ENCODE measurements around the gene HOXC12.

The HOXC12 gene

DNA sequence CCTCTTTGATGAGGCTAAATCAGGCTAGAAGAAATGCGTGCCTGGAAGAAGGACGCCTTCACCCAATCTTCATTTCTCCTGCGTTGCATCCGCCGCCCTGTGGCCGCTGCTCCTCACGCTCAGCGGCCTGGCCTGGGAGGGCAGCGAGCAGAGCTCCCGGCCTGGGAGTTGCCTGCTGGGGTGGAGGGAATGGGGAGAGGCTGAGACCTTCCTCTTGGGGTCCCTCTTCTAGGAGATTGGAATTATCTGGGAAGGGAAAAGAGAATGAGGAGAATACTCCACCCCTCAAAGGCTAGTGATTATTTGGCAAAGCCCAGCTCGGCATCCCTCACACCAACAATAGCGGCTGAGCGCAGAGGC lies 2.4 kb upstream of the HOXC12 start:
- H3K27me3 ChIP-seq (ENCODE audit: insufficient read depth, low read length), result peaks cover 100% of the 10 kb centered on the region

DNA sequence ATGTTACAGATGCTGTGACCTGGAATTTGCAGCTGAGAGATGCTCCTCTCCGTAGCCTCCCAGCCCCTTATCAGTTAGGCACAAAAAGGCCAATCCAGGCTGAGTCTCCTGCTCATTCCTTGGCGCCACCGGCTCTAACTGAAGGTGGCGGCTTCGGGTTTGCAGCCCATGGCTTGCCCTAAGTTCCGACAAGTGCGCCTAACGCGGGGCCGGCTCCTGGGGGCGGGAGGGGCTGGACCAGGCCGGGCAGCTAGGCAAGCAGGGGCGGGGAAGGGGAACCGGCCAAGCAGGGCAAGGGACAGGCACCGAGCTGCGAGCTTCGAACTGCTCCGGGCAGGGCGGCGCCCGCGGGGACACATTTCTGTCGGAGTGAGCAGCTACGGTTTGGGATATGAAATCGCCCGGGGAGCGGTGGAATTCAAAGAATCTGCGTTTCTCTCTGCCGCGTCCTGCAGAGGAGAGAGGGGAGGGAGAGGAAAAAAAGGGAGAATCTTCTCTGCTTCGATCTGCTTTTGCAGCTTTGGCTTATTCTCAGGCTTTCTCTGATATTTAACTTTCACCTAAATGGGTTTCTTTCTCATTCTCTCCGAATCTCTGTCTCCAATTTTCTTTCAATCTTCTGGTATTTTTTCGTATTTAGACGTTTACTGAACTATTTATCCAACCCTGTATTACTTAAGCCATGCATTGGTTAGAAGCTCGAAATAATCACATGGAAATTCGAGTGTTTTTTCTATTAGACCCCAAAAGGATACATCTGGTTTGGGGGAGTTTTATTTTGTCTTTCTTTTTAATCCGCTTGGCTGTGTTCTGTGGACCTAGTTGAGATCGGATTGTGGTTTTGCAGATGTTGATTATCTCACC lies 1.6 kb upstream of the HOXC12 start:
- Histone ChIP-seq H3K27me3 (ENCODE audit: insufficient read depth, low read length) (peaks cover 100% of the 10 kb centered on the region), H3K79me2 (ENCODE audit: control insufficient read depth, insufficient read depth, low read length, unreplicated experiment) (no peaks in the 10 kb centered on the region), H3K4me3 (ENCODE audit: low read depth, low read length) (no peak overlapping the region), H3K4me1 (ENCODE audit: control insufficient read depth, insufficient read depth, low read length, unreplicated experiment) (no peaks in the 10 kb centered on the region), H3K36me3 (ENCODE audit: insufficient read depth, low read length) (no peaks in the 10 kb centered on the region), H2AFZ (ENCODE audit: low read length, unreplicated experiment) (no peak overlapping the region), H3K27ac (ENCODE audit: low read depth, low read length) (no peak overlapping the region)

More for the DNA sequence above, 2.4 kb upstream of the HOXC12 start:
- Histone ChIP-seq H3K36me3 (ENCODE audit: insufficient read depth, low read length) (no peaks in the 10 kb centered on the region), H3K79me2 (ENCODE audit: control insufficient read depth, insufficient read depth, low read length, unreplicated experiment) (no peaks in the 10 kb centered on the region), H2AFZ (ENCODE audit: low read length, unreplicated experiment) (no peak overlapping the region), H3K4me1 (ENCODE audit: control insufficient read depth, insufficient read depth, low read length, unreplicated experiment) (no peaks in the 10 kb centered on the region), H3K27ac (ENCODE audit: low read depth, low read length) (no peak overlapping the region), H3K4me3 (ENCODE audit: low read depth, low read length) (no peak overlapping the region)

DNA sequence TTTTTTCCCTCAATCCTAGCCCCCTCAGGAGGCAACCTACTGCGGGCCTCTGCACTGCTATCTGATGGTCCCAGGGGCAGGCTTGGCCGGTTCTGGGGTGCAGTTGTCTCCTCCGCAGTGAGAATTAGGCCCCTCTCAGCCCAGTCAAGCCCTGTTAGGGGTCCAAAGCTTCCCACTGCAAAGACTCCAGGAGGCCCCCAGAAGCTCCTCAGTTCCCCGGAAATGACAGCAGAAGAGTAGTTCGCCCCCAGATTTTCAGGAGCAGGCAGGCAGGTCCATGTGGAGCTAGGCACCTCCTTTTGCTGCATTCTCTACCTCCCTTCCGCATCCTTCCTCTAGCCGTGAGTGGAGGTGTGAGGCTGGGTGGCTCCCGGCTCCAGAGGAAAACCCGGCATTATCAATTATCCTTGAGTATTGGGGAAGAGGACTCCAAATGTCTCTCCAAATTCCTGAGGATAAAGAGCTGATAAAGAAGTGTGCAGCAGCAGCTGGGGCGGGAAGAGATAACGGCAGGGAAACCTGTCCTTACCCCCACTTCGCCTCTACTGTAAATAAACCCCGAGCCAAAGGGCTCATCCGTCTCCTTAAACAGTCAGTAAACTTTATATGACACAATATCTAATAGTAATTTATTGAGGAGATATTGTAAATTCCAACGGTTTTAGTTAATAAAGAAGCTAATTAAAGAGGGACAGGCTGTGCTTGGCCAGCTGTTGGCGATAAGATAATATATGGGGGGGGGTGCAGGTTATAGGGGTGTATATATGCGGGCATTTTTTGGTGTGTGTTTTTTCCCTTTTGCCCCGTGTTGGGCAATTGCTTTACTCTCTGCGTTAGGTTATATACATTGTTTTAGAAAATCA lies 641 bp upstream of the HOXC12 start:
- Histone ChIP-seq H3K4me3 (ENCODE audit: low read depth, low read length) (no peak overlapping the region), H3K27ac (ENCODE audit: low read depth, low read length) (no peak overlapping the region), H2AFZ (ENCODE audit: low read length, unreplicated experiment) (no peak overlapping the region)

DNA sequence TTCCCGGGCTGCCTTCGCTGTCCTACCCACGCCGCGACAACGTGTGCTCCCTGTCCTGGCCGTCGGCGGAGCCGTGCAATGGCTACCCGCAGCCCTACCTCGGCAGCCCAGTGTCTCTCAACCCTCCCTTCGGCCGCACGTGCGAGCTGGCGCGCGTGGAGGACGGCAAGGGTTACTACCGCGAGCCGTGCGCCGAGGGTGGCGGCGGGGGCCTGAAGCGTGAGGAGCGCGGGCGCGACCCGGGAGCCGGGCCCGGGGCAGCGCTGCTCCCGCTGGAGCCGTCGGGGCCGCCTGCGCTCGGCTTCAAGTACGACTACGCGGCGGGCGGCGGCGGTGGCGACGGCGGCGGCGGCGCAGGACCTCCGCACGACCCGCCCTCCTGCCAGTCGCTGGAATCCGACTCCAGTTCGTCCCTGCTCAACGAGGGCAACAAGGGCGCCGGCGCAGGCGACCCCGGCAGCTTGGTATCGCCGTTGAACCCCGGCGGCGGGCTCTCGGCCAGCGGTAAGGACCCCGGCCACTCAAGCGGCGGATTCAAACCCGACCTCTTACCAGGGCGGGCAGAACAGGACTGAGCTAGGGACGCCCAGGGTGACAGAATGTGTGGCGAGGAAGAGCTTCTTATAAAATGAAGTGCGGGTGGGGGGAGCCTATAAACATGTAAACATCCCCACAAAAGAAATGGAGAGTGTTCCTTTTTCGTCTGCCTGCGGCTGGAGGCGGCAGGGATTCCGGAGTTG lies 503 bp downstream of the HOXC12 start:
- H3K27ac ChIP-seq (ENCODE audit: low read depth, low read length), result no peak overlapping the region

More for the DNA sequence above, 641 bp upstream of the HOXC12 start:
- Histone ChIP-seq H3K4me1 (ENCODE audit: control insufficient read depth, insufficient read depth, low read length, unreplicated experiment) (no peaks in the 10 kb centered on the region), H3K36me3 (ENCODE audit: insufficient read depth, low read length) (no peaks in the 10 kb centered on the region), H3K27me3 (ENCODE audit: insufficient read depth, low read length) (peaks cover 100% of the 10 kb centered on the region), H3K79me2 (ENCODE audit: control insufficient read depth, insufficient read depth, low read length, unreplicated experiment) (no peaks in the 10 kb centered on the region)

DNA sequence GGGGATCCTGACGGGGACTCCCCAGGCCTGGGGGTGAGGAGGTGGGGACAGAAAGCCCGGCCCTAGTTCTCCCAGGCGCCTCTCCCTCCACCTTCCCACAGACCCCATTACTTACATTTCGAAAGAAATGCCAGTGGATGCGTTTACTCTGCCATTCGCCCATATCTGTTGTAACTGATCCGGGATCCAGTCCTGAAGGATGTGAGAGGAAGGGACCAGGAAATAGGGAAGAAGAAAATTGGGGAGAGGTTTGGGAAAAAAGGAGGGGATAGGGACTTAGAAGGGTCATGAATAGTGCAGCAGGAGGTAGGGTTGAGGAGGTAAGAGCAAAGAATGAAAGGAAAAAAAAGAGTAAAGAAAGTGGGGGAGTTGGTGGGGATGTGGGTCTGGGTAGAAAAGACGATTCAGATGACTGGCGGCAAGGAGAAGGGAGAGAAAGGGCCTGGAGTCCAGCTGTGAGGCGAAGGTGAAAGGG lies 1.1 kb downstream of the HOXC12 start:
- H2AFZ ChIP-seq (ENCODE audit: low read length, unreplicated experiment), result no peak overlapping the region
- no peaks in the 10 kb centered on the region for H3K79me2 ChIP-seq (ENCODE audit: control insufficient read depth, insufficient read depth, low read length, unreplicated experiment)
- H3K4me3 ChIP-seq (ENCODE audit: low read depth, low read length), result no peak overlapping the region
- H3K27me3 ChIP-seq (ENCODE audit: insufficient read depth, low read length), result peaks cover 100% of the 10 kb centered on the region
- no peaks in the 10 kb centered on the region for H3K4me1 ChIP-seq (ENCODE audit: control insufficient read depth, insufficient read depth, low read length, unreplicated experiment)
- H3K36me3 ChIP-seq (ENCODE audit: insufficient read depth, low read length), result no peaks in the 10 kb centered on the region
- H3K27ac ChIP-seq (ENCODE audit: low read depth, low read length), result no peak overlapping the region

More for the DNA sequence above, 503 bp downstream of the HOXC12 start:
- Histone ChIP-seq H3K4me3 (ENCODE audit: low read depth, low read length) (no peak overlapping the region), H3K36me3 (ENCODE audit: insufficient read depth, low read length) (no peaks in the 10 kb centered on the region), H2AFZ (ENCODE audit: low read length, unreplicated experiment) (no peak overlapping the region), H3K27me3 (ENCODE audit: insufficient read depth, low read length) (peaks cover 100% of the 10 kb centered on the region), H3K79me2 (ENCODE audit: control insufficient read depth, insufficient read depth, low read length, unreplicated experiment) (no peaks in the 10 kb centered on the region), H3K4me1 (ENCODE audit: control insufficient read depth, insufficient read depth, low read length, unreplicated experiment) (no peaks in the 10 kb centered on the region)

DNA sequence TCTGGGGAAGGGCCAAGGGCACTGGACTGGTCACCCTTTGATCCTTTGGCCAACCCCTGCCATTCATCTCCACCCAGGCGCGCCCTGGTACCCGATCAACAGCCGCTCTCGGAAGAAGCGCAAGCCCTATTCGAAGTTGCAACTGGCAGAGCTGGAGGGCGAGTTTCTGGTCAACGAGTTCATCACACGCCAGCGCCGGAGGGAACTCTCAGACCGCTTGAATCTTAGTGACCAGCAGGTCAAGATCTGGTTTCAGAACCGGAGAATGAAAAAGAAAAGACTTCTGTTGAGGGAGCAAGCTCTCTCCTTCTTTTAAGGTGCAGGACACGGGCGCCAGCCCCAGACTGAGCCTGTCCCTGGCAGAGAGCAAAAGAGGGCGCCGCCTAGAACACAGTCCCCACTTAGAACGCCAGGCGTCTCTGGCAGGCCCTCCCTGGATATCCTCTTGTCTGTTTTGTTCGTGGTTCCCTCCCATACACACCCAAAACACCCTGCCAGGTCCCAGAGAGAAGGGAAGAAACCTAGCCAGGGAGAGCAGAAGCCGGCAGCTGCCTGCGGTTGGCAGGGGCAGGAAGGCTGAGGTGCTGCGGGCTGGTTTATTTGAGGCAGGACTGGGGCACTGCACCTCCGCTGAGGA lies 1.7 kb downstream of the HOXC12 start:
- no peak overlapping the region for H3K27ac ChIP-seq (ENCODE audit: low read depth, low read length)
- H3K79me2 ChIP-seq (ENCODE audit: control insufficient read depth, insufficient read depth, low read length, unreplicated experiment), result no peaks in the 10 kb centered on the region
- peaks cover 100% of the 10 kb centered on the region for H3K27me3 ChIP-seq (ENCODE audit: insufficient read depth, low read length)
- H3K4me1 ChIP-seq (ENCODE audit: control insufficient read depth, insufficient read depth, low read length, unreplicated experiment), result no peaks in the 10 kb centered on the region
- no peak overlapping the region for H2AFZ ChIP-seq (ENCODE audit: low read length, unreplicated experiment)
- H3K36me3 ChIP-seq (ENCODE audit: insufficient read depth, low read length), result no peaks in the 10 kb centered on the region
- no peak overlapping the region for H3K4me3 ChIP-seq (ENCODE audit: low read depth, low read length)

DNA sequence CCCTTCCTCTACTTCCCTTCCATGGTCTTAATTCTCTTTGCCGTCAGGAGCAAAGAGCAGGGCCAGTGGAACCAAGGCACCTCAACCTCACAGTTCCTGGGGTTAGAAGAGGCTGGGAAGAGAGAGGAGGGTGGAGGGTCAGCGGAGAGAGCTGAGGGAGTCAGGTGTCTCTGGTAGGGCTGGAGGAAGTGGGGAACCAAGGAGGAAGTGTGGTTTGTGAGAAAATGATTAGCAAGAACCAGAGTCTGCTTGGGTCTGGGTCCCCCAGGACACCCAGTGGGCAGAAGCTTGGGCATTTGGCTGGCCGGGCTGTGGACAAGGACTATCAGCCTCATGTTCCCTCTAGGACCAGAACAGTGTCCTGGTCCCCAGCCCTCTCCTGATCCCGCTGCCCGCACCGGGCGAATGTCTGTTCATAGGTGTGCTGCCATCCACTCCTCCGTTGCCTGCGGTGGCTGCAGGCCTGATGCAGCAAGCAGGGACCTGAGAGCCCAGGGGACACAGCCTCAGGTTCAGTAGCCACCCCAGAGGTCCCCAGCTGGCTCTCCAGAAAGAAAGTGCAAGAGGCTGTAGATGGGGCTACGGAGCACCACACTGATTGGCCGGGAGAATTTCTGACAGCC lies 2.3 kb downstream of the HOXC12 start:
- no peaks in the 10 kb centered on the region for H3K36me3 ChIP-seq (ENCODE audit: insufficient read depth, low read length)
- no peak overlapping the region for H2AFZ ChIP-seq (ENCODE audit: low read length, unreplicated experiment)
- H3K27ac ChIP-seq (ENCODE audit: low read depth, low read length), result no peak overlapping the region
- H3K4me1 ChIP-seq (ENCODE audit: control insufficient read depth, insufficient read depth, low read length, unreplicated experiment), result no peaks in the 10 kb centered on the region
- peaks cover 100% of the 10 kb centered on the region for H3K27me3 ChIP-seq (ENCODE audit: insufficient read depth, low read length)
- H3K79me2 ChIP-seq (ENCODE audit: control insufficient read depth, insufficient read depth, low read length, unreplicated experiment), result no peaks in the 10 kb centered on the region
- no peak overlapping the region for H3K4me3 ChIP-seq (ENCODE audit: low read depth, low read length)

DNA sequence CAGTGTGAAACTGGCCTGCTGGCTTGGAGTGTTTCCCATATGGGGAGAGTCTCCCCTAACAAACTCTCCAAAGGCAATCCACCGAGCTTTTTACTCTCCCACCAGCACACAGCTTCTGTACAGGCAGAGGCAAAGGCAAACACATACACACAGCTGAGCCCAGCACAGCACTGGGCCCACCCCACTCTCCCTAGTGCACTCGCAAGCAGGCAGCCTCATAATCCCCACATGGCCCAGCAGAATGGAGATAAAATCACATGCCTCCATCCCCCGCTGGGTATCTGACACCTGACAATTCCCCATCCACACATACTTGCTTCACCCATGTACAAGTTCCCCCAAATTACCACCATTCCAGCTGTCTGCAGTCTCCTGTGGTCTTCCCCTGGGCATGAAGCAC lies 3.4 kb downstream of the HOXC12 start:
- no peaks in the 10 kb centered on the region for H3K36me3 ChIP-seq (ENCODE audit: insufficient read depth, low read length)
- H2AFZ ChIP-seq (ENCODE audit: low read length, unreplicated experiment), result no peak overlapping the region
- no peak overlapping the region for H3K4me3 ChIP-seq (ENCODE audit: low read depth, low read length)
- H3K27me3 ChIP-seq (ENCODE audit: insufficient read depth, low read length), result peaks cover 100% of the 10 kb centered on the region
- H3K4me1 ChIP-seq (ENCODE audit: control insufficient read depth, insufficient read depth, low read length, unreplicated experiment), result no peaks in the 10 kb centered on the region
- H3K27ac ChIP-seq (ENCODE audit: low read depth, low read length), result no peak overlapping the region
- no peaks in the 10 kb centered on the region for H3K79me2 ChIP-seq (ENCODE audit: control insufficient read depth, insufficient read depth, low read length, unreplicated experiment)

DNA sequence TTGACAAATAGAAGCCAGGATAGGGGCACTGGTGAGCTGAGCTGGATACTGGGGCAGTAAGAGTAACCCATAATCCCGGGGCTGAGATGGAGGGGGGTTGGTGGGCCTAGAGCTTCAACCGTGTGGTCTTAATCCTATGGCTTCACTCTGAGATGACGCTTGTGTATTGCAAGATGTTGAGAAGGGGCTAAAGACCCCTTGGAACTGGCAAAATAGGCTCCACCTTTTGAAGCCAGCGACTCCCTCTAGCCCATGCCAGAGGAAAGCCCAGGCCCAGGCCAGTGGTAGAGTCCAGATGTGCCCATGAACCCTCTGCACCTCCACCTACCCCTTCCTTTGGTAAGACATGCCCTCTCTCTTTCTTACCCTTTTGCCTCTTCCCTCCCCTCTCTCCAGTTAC lies 4.6 kb downstream of the HOXC12 start:
- H3K27me3 ChIP-seq (ENCODE audit: insufficient read depth, low read length), result peaks cover 100% of the 10 kb centered on the region
- no peak overlapping the region for H2AFZ ChIP-seq (ENCODE audit: low read length, unreplicated experiment)
- no peak overlapping the region for H3K4me3 ChIP-seq (ENCODE audit: low read depth, low read length)
- H3K79me2 ChIP-seq (ENCODE audit: control insufficient read depth, insufficient read depth, low read length, unreplicated experiment), result no peaks in the 10 kb centered on the region
- H3K36me3 ChIP-seq (ENCODE audit: insufficient read depth, low read length), result no peaks in the 10 kb centered on the region
- H3K4me1 ChIP-seq (ENCODE audit: control insufficient read depth, insufficient read depth, low read length, unreplicated experiment), result no peaks in the 10 kb centered on the region
- no peak overlapping the region for H3K27ac ChIP-seq (ENCODE audit: low read depth, low read length)
